Activated CD8-positive, alpha-beta memory T cell treated with anti-CD3 and anti-CD28 coated beads for 36 hours (primary cell): Measurements from ENCODE around the gene CADM4. TPM values are rescaled to one million over a fixed set of nuclear protein-coding genes. Genes with fewer than 3 reads are reported as not detected.
"Not testable (repeated sequence)": the region's sequence is repeated elsewhere in the genome, so short reads cannot be mapped to it uniquely, and the experiment has no call there.

Experiments used
- CTCF ChIA-PET: fragments of 350-600 bp; sonication (Branson Sonifier 250); formaldehyde crosslinking; loops from one replicate; lab custom pipeline; 2021; ENCODE audit warnings: antibody characterized with exemption; lab: Charles Lee
- POLR2A ChIA-PET: fragments of 350-600 bp; sonication (Branson Sonifier 250); formaldehyde crosslinking; loops from one replicate; lab custom pipeline; 2021; ENCODE audit warnings: antibody characterized with exemption; lab: Charles Lee
- total RNA-seq, 2 experiments: library from RNA; stranded (reverse); gene quantifications; one replicate each; pipeline ENCODE4 v1.2.3, GENCODE V29; 2021

Gene CADM4
- total RNA-seq, 2 experiments from 2014 or later: 0.17 to 0.48 TPM

DNA sequence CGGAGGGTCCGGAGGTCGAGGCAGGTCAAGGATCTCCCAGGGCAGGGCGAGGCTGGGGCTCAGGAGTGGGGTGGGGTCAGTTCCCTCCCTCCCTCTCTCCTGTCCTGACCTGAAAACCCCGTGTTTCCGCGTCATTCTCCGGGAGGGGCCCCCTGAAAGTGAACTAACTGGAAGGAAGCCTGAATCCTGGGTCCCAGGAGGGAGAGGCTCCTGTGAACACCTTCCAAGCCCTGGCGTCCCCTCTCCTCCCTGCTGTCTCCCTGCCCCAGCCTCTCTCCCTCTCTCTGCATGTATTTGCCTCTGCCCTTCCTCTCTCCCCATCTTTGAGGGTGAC, 741 bp upstream of the CADM4 start:
- CTCF ChIA-PET: no interaction called here

DNA sequence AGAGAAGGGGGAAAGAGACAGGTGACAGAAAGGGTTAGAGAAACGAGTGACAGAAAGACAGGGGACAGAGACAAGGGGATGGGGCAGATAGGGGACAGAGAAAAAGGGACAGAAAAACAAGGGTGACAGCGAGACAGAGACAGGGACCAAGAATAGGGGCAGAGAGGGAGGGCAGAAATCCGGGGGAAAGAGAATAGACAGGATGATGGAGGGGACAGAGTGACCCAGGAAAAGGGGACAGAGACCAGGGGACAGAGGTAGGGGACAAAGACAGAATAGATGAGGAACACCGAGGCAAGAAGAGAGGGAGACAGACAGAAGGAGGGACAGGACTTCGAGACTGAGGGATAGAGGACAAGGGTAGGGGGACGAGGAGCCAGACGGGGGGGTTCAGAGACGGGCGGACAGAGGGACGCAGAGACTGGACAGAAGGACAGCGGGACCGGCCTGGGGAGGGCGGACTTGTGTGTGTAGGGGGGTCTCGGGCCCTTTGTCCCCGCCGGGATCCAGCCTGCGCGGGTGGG, 593 bp downstream of the CADM4 start:
- ChIA-PET POLR2A (no interaction called here), CTCF (no interaction called here)

More for the DNA sequence above, 741 bp upstream of the CADM4 start:
- POLR2A ChIA-PET: no interaction called here

DNA sequence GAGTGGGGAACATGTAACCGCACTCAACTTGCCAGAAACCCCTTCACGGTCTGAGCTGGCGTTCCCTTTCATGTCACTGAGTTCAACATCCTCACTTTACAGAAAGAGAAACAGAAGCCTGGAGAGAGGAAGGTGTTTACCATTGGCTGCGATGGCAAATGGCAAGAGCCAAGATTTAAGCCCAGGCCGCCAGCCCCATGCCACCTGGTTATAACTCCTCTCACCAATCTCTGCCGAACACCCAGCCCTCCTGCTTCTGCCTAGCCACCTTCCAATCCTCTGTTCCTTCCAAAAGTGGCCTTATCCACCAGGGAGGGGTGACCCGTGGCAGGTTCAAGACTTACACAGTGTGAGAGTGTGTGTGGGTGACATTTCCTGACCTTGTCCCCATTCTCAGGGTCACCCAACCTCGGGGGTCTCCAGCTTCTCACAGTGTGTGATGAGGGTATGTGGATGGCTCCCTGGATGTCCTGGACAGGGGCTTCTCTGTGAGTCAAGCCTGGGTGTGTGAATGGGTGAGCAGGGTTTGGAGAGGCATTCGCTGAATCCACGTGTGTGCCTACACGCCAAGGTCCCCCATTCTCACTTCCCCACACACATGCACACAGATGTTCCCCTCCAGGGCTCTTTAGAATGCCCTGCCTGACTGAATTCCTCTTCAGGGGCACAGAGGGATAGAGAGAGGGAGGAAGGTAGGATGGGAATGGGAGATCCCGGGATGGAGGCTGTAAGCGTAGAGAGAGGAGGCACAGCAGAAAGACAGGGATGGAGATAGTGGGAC, 1.2 kb downstream of the CADM4 start:
- ChIA-PET POLR2A (no interaction called here), CTCF (interaction anchor here (0.9 kb wide), 1 partner anchor 9 kb away, joined by 3 read pairs; no protein-coding TSS in a partner anchor)

DNA sequence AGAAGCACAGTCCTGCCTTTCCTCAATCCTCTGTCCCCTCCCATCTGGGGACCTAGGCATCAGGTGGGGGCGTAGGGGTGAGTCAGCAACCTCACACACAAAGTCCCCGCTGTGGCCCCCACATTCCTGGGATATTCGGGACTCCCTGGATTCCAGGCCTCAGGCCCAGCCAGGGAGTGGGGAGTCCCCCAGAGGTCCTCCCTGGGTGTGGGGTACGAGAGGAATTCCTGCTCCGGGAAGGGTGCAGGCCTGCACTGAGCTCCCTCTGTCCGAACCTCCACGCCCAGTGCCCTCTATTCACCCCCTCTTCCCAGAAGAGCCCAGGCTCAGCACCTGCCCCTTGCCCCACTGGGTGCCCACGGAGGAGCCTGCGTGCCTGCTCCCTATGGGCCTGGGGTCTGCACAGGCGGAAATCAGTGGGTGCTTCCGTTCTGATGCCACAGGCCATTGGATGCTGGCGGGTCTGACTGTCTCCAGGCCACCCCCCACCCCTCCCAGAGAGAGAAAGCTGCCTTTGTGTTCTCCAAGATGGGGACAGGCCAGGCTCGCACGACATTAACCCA, 3.4 kb downstream of the CADM4 start:
- ChIA-PET POLR2A (no interaction called here), CTCF (interaction anchor here (0.6 kb wide), 1 partner anchor 91 kb away, joined by 3 read pairs; no protein-coding TSS in a partner anchor)

DNA sequence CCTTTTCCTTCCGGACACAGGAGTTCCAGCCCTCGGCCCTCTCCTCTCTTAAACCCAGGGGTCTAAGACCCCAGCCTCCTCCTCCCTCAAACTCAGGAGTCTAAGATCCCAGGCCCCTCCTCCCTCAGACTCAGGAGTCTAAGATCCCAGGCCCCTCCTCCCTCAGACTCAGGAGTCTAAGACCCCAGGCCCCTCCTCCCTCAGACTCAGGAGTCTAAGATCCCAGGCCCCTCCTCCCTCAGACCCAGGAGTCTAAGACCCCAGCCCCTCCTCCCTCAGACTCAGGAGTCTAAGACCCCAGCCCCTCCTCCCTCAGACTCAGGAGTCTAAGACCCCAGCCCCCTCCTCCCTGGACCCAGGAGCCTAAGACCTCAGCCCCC, 4.1 kb downstream of the CADM4 start:
- CTCF ChIA-PET, POLR2A ChIA-PET: not testable (repeated sequence)

DNA sequence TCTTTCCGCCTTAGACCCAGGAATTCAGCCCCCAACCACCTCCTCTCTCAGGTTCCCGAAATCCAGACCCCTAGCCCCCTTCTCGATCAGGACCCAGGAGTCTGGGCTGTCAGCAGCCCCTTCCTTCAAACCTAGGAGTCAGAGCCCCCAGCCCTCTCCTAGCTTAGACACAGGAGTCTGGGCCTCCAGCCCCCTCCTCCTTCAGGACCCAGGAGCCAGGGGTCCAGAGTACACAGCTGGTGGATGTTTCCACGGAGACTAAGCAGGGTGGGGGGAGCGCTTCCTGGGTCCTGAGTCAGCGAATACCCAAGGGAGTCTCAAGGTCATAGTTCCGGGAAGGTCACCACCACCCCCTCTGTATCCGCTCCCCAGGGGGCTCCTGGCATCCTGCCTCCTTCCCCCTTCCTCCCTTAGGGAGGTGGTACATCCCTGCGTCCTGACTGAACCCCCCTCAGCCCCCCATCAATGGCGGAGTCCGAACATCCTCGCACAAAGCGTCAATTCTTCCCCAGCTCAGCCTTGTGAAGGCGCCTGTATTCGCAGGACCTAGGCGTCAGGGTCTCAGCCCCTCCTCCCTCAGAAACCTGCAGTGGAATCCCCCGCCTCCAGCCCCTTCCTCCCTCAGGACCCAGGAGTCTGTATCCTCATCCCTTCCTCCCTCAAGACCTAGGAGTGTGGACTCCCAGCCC, 4.6 kb downstream of the CADM4 start:
- ChIA-PET POLR2A (no interaction called here), CTCF (no interaction called here)

DNA sequence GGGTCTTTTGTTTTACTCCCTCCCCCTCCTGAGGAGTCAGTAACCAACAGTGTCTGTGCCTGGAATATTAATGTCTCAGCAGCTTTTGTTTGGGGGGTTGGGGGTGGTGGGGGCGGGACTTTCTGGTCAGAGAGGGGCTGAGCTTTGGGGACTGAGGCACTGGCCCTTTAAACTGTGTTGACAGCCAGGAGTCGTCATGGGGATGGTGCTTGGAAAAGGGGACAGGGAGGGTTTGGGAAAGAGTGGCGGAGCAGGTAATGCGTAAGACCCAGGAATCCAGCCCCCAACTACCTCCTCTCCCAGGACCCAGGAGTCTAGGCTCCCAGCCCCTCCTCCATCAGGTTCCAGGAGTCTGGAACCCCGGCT, 5.2 kb downstream of the CADM4 start:
- ChIA-PET POLR2A (no interaction called here), CTCF (interaction anchor here (1.1 kb wide), 1 partner anchor 152 kb away, joined by 3 read pairs; no protein-coding TSS in a partner anchor)

DNA sequence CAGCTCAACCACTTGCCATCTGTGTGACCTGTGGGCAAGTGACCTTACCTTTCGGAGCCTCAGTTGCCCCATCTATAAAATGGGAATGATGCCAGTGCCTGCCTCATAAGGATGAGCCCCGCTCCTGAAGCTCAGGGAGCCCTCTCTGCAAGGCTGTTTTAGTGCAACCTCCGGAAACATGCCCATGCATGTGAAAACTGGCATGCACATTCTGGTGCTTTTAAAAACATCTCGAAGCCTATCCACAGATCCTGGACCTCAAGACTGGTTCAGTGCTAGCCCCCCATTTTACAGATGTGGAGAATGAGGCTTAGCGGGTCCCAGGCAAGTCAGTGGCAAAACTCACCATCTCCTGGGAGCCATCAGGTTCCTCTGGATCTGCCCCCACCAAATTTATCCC, 5.6 kb downstream of the CADM4 start:
- CTCF ChIA-PET: interaction anchor here (1.1 kb wide), 1 partner anchor 152 kb away, joined by 3 read pairs; no protein-coding TSS in a partner anchor
- POLR2A ChIA-PET: no interaction called here

DNA sequence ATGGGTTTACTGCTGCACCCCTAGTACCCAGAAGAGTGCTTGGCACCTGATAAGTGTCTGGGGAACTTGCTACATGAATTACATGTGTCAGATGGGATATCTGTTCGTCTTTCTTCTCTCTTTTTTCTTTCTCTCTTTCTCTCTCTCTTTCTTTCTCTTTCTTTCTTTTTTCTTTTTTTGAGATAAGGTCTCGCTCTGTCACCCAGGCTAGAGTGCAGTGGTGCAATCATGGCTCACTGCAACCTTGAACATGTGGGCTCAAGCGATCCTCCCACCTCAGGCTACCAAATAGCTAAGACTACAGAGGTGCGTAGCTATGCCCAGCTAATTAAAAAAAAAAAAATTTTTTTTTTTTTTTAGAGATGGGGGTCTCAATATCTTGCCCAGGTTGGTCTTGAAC, 6.1 kb downstream of the CADM4 start:
- ChIA-PET CTCF (interaction anchor here (1.1 kb wide), 1 partner anchor 151 kb away, joined by 3 read pairs; no protein-coding TSS in a partner anchor), POLR2A (no interaction called here)

DNA sequence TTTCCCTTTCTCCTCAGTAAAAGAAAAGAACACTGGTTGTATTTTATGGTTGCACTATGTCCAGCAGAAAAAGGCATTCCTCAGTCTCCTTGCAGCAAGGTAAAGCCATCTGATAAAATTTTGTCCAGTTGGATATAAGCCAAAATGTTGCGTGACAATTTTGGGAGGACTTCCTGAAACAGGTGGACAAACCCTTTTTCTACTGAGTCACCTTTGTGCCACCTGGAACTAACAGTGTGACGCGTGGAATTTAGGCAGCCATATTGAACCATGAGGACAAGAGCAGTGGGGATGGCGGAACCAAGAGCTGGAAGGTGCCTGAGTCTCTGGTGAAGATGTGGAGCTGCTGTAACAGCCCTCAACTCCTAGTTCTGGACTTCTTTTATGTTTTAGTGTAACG, 8.2 kb downstream of the CADM4 start:
- POLR2A ChIA-PET: no interaction called here

DNA sequence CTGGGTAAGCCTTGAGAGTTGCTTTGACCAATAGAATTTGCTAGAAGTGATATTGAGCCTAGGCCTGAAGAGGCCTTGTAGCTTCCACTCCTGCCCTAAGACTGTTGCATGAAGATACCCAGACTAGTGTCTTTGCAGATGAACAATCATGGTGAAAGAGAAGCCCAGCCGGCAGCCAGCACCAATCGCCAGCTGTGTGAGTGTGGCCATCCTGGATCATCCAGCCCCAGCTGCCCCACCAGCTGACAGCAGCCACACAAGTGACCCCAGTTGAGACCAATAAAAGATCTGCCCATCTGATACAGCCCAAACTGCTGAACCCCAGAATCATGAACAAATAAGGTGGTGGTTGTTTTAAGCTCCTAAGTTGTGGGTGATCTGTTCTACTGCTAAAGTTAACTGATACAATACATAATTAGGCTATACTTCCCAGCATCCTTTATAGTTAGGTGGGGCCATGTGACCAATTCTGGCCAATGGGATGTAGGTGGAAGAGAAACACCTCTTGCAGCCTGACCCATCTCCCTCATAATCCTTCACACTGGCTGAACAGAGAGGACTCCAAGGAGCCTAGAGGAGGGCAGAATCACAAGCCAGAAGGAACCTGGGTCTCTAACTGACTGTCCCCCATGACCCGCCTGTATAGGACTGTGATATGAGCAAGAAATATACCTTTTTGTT, 10.9 kb downstream of the CADM4 start:
- ChIA-PET CTCF (interaction anchor here (1.3 kb wide), 1 partner anchor 9 kb away, joined by 3 read pairs; no protein-coding TSS in a partner anchor), POLR2A (no interaction called here)

More for the DNA sequence above, 8.2 kb downstream of the CADM4 start:
- CTCF ChIA-PET: no interaction called here

DNA sequence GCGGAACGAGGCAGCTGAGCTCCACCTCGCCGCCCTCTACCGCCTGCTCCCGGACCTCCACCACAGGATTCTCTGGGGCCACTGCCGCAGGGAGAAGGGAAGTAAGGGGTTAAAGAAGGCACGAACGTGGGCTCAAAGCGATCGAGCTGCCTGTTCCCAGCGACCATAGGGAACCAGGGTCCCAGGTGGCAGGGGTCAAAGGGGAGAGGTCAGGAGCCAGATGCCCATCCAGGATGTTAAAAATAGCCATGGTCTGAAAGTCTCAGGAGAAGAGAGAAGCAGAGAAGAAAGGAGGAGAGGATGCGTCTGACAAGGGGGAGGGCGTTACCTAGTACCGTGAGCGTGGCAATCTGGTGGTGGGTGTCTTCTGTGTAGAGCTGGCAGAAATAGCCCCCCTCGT, 12.8 kb downstream of the CADM4 start:
- POLR2A ChIA-PET: no interaction called here
- CTCF ChIA-PET: no interaction called here

DNA sequence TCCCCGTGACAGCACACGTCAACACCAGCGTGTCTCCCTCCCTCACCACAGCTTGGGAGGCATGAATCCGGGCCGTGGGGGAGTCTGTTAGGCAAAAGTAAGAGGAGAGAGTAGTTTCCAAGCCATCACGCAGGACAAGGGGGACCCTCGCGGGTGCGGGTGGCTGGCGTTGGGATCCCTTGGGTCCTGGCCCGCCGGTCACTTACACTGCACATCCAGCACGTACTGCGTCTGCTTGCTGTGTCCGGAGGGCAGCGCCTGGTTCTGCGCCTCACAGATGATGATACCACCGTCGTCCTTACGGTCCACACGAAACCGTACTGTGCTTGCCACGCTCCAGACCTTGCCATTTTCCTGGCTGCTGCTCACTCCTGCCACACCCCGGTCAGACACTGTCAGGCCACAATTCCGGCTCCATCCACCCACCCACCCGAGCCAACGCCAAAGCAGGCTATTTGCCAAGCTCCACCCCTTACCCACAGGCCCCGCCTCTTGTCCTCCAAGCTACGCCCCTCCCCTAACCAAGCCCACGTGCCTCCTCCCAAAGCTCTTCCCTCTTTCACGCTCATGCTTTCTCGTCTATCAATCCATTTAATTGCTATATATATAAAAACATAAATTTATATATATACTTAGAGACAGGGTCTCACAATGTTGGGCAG, 13.6 kb downstream of the CADM4 start:
- ChIA-PET CTCF (no interaction called here), POLR2A (no interaction called here)

DNA sequence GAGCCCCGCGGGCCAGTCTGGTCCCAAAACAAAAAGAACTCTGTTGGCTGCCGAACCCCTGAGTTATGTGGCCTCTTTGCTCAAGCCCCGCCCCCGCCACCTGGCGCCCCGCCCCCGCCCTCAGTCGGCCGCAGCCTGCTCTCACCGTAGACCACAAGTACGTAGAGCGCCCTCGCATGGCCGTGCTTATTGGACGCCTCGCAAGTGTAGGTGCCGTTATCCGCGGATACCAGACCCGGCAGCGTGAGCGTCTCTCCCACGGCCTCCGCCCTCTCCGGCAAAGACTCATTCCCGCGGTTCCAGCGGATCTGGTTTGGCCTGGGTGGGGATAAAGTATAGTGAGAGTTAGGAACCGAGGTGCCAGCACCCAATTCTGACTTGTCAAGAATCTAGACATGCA, 14.7 kb downstream of the CADM4 start:
- POLR2A ChIA-PET: no interaction called here

DNA sequence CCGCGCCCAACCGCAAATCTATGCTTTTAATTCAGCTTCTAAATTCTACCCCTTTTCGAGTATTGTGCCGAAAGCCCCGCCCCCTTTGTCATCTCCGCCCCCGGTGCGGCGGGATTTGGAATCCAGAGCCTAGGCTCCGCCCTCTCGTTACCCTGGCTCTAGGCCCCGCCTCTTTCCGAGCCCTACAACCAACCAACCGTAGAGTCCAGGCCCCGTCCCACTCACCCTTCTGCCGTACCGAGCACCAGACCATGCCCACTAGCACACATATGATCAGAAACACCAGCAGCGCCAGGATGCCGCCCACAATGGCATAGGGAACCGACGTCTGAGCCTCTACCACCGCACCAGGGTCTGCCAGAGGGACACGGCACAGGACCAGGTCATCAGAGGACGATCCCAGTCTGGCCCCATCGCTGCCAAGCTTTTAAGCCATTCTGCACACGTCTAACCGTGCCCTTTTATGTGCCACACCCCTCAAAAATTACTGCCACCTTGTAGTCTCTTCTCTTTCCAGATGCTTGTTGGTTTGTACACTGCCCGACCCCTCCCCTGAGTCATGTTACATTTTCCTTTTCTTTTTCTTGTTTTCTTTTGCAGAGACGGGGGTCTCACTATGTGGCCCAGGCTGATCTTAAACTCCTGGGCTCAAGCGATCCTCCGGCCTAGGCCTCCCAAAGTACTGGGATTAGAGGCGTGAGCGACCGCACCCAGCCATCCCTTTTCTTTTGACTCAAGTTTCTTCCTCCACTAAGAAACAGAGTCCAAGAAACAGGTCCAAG, 15.6 kb downstream of the CADM4 start:
- ChIA-PET POLR2A (no interaction called here), CTCF (no interaction called here)

More for the DNA sequence above, 14.7 kb downstream of the CADM4 start:
- CTCF ChIA-PET: no interaction called here

DNA sequence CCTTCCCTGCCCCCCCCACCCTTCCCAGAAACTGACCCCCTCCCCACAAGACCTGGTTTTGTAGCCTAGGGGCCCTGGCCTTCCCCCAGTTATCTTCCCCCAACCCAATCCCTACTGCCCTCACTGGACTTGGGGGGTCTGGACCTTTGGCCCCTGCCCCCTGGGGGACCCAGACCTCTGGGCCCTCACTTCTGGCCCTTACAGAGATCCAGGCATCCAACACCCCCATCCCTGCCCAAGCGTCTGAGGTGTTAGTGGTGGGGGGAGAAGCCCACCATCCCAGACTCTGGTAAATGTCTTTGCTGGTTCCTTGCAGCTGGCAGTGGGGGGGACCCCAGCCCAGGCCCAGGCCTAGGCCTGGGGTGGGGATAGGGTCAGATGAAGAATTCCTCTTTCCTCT, 16.7 kb downstream of the CADM4 start:
- ChIA-PET POLR2A (no interaction called here), CTCF (no interaction called here)

DNA sequence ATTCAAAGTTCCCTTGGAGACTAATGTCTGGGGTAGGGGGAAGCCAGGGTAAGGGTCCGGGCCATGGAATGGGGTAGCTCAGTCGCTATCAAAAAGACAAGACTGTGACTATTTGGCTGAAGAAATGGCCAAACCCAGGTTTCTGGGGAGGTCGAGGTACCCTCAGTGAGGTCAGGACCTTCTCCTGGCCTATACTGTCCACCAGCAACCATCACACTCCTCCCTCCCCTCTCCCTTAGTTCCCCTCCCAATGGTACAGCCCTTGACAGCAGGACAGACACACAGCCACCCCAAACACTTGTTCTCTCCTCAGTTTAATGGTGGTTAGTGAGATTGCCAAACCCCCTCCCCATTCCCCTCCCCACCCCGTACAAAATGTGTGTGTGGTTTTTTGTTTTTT, 17.6 kb downstream of the CADM4 start:
- ChIA-PET CTCF (interaction anchor here (1.0 kb wide), 1 partner anchor 27 kb away, joined by 3 read pairs; no protein-coding TSS in a partner anchor), POLR2A (no interaction called here)
